ENCODE results near the gene ELF2.

DNA sequence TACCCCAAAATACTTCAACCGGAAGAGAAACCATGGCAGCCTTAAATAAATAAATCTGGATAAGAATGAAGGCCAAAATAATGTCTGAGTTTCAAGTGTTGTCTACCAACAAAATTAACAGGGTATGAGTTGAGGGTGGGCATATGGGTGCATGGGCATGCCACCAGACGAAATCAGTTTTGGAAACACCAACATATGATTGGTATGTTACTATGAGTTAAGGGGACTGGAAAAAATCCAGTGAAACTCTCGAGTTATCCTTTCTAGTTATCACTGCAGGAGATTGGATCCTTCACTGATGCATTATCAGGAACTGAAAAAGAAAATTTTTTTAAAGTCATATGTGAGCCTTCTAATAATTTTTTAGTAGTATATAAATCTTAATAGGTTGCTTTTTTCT, 129.0 kb downstream of the ELF2 start:
- TF ChIP-seq, protein P1, sequence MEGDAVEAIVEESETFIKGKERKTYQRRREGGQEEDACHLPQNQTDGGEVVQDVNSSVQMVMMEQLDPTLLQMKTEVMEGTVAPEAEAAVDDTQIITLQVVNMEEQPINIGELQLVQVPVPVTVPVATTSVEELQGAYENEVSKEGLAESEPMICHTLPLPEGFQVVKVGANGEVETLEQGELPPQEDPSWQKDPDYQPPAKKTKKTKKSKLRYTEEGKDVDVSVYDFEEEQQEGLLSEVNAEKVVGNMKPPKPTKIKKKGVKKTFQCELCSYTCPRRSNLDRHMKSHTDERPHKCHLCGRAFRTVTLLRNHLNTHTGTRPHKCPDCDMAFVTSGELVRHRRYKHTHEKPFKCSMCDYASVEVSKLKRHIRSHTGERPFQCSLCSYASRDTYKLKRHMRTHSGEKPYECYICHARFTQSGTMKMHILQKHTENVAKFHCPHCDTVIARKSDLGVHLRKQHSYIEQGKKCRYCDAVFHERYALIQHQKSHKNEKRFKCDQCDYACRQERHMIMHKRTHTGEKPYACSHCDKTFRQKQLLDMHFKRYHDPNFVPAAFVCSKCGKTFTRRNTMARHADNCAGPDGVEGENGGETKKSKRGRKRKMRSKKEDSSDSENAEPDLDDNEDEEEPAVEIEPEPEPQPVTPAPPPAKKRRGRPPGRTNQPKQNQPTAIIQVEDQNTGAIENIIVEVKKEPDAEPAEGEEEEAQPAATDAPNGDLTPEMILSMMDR (IDR thresholded peaks at IDR 0.05; ENCODE audit: poor library complexity): no peak
- TF ChIP-seq EZH2 (IDR thresholded peaks at IDR 0.05; ENCODE audit: borderline replicate concordance) (no peak), EZH2phosphoT487 (IDR thresholded peaks at IDR 0.05; ENCODE audit: low read depth, severe bottlenecking, unreplicated experiment) (no peak)

Measured in hepatocyte (in vitro differentiated cells).